H1 (cell line): ENCODE data around the gene TSEN54. TPM values are rescaled to one million over a fixed set of nuclear protein-coding genes. Genes with fewer than 3 reads are reported as not detected.

Experiments used
- CREB1 ChIP-seq: IDR thresholded peaks from 2 replicates; pipeline ENCODE4 v1.6.1; 2012; ENCODE audit warnings: inconsistent platforms
- KDM4A ChIP-seq: IDR thresholded peaks from one replicate; pipeline ENCODE4 v1.7.1; 2012; ENCODE audit warnings: low read depth, mild to moderate bottlenecking, moderate library complexity, low read length, inconsistent platforms; ENCODE audit not compliant: severe bottlenecking
- SUZ12 ChIP-seq: fragments of 200-600 bp; sonication (generic); IDR thresholded peaks from 2 replicates; pipeline ENCODE4 v1.6.1; 2012; ENCODE audit warnings: mild to moderate bottlenecking, inconsistent platforms, low read length, moderate library complexity, mixed read lengths
- TBP ChIP-seq: IDR thresholded peaks from 2 replicates; pipeline ENCODE4 v1.6.1; 2011; ENCODE audit warnings: low read depth, low read length, improper control_type of control experiment
- TCF12 ChIP-seq: IDR thresholded peaks from 2 replicates; pipeline ENCODE4 v1.6.1; 2011; ENCODE audit warnings: low read depth, mild to moderate bottlenecking, low read length
- polyA plus RNA-seq, 7 experiments: library from polyadenylated mRNA; depleted of rRNA in 3 of 7; stranded (reverse) in 5 of 7; unstranded in 2 of 7; fragments of >200 nt in 5 of 7; fragments of 200-250 nt in 2 of 7; gene quantifications; 1 replicate in 5 of 7; 2 replicates in 1 of 7; 4 replicates in 1 of 7; pipeline versions ENCODE4 v1.2.1 to v1.2.3, GENCODE V29; 2011 to 2013; ENCODE audit warnings: missing spikeins in 2 of 7, mixed read lengths in 2 of 7
- total RNA-seq: library from RNA; stranded (reverse); fragmentation: NEBNext Ultra II Directional; extraction: Animal tissue kit (Norgen Biotek cat#: 25700); gene quantifications from 2 replicates; pipeline ENCODE4 v1.2.1, GENCODE V29; 2021

The TSEN54 gene
- total and polyA plus RNA-seq, 2 of the 8 experiments (the other 6 are each of a cell fraction or from before 2014, with no cell fraction given), result 43.6 to 60.3 TPM

DNA sequence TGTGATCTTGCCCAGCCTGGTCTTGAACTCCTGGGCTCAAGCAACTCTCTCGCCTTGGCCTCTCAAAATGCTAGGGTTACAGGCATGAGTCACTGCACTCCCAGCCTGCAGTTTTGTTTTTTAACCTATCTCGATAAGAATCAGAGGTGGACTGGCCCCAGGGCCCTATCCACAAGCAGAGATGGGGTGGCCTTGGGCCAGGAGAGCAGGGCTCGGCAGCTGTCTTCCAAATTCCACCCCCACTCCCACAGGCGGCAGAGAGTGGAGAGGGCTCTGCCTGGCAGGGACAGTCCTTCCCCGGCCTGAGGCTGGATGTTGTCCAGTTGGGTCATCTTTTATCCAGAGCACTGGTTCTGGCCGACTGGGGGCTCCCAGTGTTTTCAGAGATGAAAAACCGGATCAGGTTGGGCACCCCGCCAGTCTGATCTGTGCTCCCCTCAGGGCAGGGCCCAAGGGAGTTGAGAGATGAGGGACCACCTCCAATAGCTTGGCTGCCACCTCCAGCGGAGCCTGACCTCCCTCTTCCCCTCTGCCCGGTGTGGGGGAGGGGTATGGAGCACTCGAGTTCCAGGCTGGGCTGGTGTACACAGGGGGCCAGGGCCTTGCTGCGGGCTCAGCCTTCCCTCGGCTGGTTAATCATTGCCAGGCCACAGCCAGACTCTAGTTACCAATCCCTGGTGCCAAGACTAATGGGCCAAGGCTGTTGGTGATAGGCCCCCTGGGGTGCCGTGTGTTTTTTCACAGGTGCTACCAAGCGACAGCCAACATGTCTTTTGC lies 40.9 kb downstream of the TSEN54 start (continued):
- no peak for TF ChIP-seq TCF12
- TF ChIP-seq TBP, result no peak
- no peak for TF ChIP-seq SUZ12
- TF ChIP-seq CREB1, result no peak
- no peak for TF ChIP-seq KDM4A
- TF ChIP-seq, all 59 proteins: peak for 0
